GM12878 (cell line): ENCODE results near the gene KCNIP2. TPM values are rescaled to one million over a fixed set of nuclear protein-coding genes. Genes with fewer than 3 reads are reported as not detected.

ENCODE experiments used
- ATF7 ChIP-seq: fragments of 450-650 bp; IDR thresholded peaks from 2 replicates; pipeline ENCODE4 v1.6.1; 2016; ENCODE audit warnings: low read depth, mild to moderate bottlenecking
- BRCA1 ChIP-seq: IDR thresholded peaks from 2 replicates; pipeline ENCODE4 v1.6.1; 2011; ENCODE audit warnings: low read depth, low read length, improper control_type of control experiment
- CBX5 ChIP-seq: sonication (generic); IDR thresholded peaks from 2 replicates; pipeline ENCODE4 v1.6.1; 2016; ENCODE audit warnings: low read depth, moderate library complexity, mild to moderate bottlenecking, inconsistent platforms
- CHD2 ChIP-seq: IDR thresholded peaks from 2 replicates; pipeline ENCODE4 v1.6.1; 2011; ENCODE audit warnings: low read depth, low read length, improper control_type of control experiment, borderline replicate concordance
- CHD4 ChIP-seq: fragments of 200-600 bp; sonication (generic); IDR thresholded peaks from 2 replicates; pipeline ENCODE4 v1.6.1; 2016; ENCODE audit warnings: mild to moderate bottlenecking
- CREM ChIP-seq: IDR thresholded peaks from 2 replicates; pipeline ENCODE4 v1.6.1; 2014; ENCODE audit warnings: antibody characterized with exemption, low read depth
- EGR1 ChIP-seq, 2 experiments: IDR thresholded peaks; 1 replicate in 1 of 2; 2 replicates in 1 of 2; pipeline ENCODE4 v1.6.1; 2011 to 2012; ENCODE audit warnings: low read depth in 2 of 2, low read length in 2 of 2, borderline replicate concordance in 1 of 2, mild to moderate bottlenecking in 1 of 2, moderate library complexity in 1 of 2
- FOXK2 ChIP-seq: fragments of 450-650 bp; IDR thresholded peaks from 2 replicates; pipeline ENCODE4 v1.6.1; 2017; ENCODE audit warnings: mild to moderate bottlenecking, moderate library complexity
- FOXM1 ChIP-seq: IDR thresholded peaks from 2 replicates; pipeline ENCODE4 v1.6.1; 2012; ENCODE audit warnings: low read depth, mild to moderate bottlenecking, inconsistent platforms, low read length, moderate library complexity
- GABPA ChIP-seq: IDR thresholded peaks from 2 replicates; pipeline ENCODE4 v1.6.1; 2014; ENCODE audit warnings: antibody characterized with exemption, low read depth, mild to moderate bottlenecking, inconsistent platforms
- JUND ChIP-seq: IDR thresholded peaks from 2 replicates; pipeline ENCODE4 v1.6.1; 2012; ENCODE audit warnings: low read depth, mild to moderate bottlenecking, low read length, improper control_type of control experiment, moderate library complexity
- MYC ChIP-seq: IDR thresholded peaks from 2 replicates; pipeline ENCODE4 v1.6.1; 2011; ENCODE audit warnings: mild to moderate bottlenecking, low read length, moderate library complexity, inconsistent platforms; ENCODE audit not compliant: insufficient read depth, insufficient replicate concordance, insufficient read length, severe bottlenecking
- NR2C1 ChIP-seq: fragments of 450-650 bp; IDR thresholded peaks from 2 replicates; pipeline ENCODE4 v1.6.1; 2017; ENCODE audit warnings: antibody characterized with exemption, mild to moderate bottlenecking, moderate library complexity
- NR2C2 ChIP-seq: IDR thresholded peaks from 2 replicates; pipeline ENCODE4 v1.6.1; 2011; ENCODE audit warnings: borderline replicate concordance, low read depth; ENCODE audit not compliant: control insufficient read depth, insufficient read length
- NR2F1 ChIP-seq: fragments of 450-650 bp; conservative IDR thresholded peaks from 2 replicates; pipeline ENCODE4 v1.6.1; 2017; ENCODE audit warnings: mild to moderate bottlenecking
- POLR2AphosphoS2 ChIP-seq: IDR thresholded peaks from 2 replicates; pipeline ENCODE4 v1.6.1; 2011; ENCODE audit warnings: low read depth, mild to moderate bottlenecking, low read length, improper control_type of control experiment, moderate library complexity
- PRDM15 ChIP-seq: fragments of 450-650 bp; formaldehyde crosslinking; IDR thresholded peaks from 2 replicates; pipeline ENCODE4 v1.4.0; 2020; ENCODE audit warnings: mild to moderate bottlenecking, moderate library complexity
- RB1 ChIP-seq: fragments of 450-650 bp; formaldehyde crosslinking; IDR thresholded peaks from 2 replicates; pipeline ENCODE4 v1.6.1; 2017; ENCODE audit warnings: mild to moderate bottlenecking, borderline replicate concordance
- RUNX3 ChIP-seq: IDR thresholded peaks from 2 replicates; pipeline ENCODE4 v1.6.1; 2012; ENCODE audit warnings: low read length, inconsistent platforms
- SREBF2 ChIP-seq: IDR thresholded peaks from 2 replicates; pipeline ENCODE4 v1.6.1; 2012; ENCODE audit warnings: mild to moderate bottlenecking, low read length
- TARDBP ChIP-seq: IDR thresholded peaks from 2 replicates; pipeline ENCODE4 v1.6.1; 2016; ENCODE audit warnings: borderline replicate concordance
- ZNF207 ChIP-seq: fragments of 450-650 bp; IDR thresholded peaks from 2 replicates; pipeline ENCODE4 v1.6.1; 2014; ENCODE audit warnings: antibody characterized with exemption, mild to moderate bottlenecking, borderline replicate concordance
- ZNF274 ChIP-seq: IDR thresholded peaks from one replicate; pipeline ENCODE4 v1.8.0; 2011; ENCODE audit not compliant: insufficient read length, insufficient read depth
- ZZZ3 ChIP-seq: IDR thresholded peaks from 2 replicates; pipeline ENCODE4 v1.6.1; 2011; ENCODE audit warnings: low read depth; ENCODE audit not compliant: control insufficient read depth, insufficient read length
- polyA plus RNA-seq, 11 experiments: library from polyadenylated mRNA; depleted of rRNA in 4 of 11; unstranded in 6 of 11; stranded (reverse) in 5 of 11; fragments of >200 nt; fragmentation: Nextera tagmentation in 4 of 11; fragmentation: Illumina TruSeq in 1 of 11; extraction: Ambion mirVana in 4 of 11; extraction: Trizol in 1 of 11; gene quantifications; 1 replicate in 1 of 11; 2 replicates in 10 of 11; pipeline versions ENCODE4 v1.2.1 to v1.2.3, GENCODE V29; 2011 to 2016; ENCODE audit warnings: inconsistent platforms in 2 of 11, missing spikeins in 2 of 11, low read depth in 1 of 11
- total RNA-seq, 4 experiments: library from RNA; depleted of rRNA in 3 of 4; stranded (reverse); fragments of >200 nt in 3 of 4; fragmentation: Illumina TruSeq in 1 of 4; extraction: Trizol in 1 of 4; gene quantifications; 2 replicates each; pipeline versions ENCODE4 v1.2.1 to v1.2.3, GENCODE V29; 2013 to 2021
- TF ChIP-seq, protein P1 (sequence below): IDR thresholded peaks from 2 replicates; pipeline ENCODE4 v1.6.1; 2012; ENCODE audit warnings: low read depth, low read length, improper control_type of control experiment

Gene KCNIP2
- total and polyA plus RNA-seq, 10 of the 15 experiments (the other 5 are each of a cell fraction or from before 2014, with no cell fraction given), result 0.46 to 4.3 (median 1.7) TPM

DNA sequence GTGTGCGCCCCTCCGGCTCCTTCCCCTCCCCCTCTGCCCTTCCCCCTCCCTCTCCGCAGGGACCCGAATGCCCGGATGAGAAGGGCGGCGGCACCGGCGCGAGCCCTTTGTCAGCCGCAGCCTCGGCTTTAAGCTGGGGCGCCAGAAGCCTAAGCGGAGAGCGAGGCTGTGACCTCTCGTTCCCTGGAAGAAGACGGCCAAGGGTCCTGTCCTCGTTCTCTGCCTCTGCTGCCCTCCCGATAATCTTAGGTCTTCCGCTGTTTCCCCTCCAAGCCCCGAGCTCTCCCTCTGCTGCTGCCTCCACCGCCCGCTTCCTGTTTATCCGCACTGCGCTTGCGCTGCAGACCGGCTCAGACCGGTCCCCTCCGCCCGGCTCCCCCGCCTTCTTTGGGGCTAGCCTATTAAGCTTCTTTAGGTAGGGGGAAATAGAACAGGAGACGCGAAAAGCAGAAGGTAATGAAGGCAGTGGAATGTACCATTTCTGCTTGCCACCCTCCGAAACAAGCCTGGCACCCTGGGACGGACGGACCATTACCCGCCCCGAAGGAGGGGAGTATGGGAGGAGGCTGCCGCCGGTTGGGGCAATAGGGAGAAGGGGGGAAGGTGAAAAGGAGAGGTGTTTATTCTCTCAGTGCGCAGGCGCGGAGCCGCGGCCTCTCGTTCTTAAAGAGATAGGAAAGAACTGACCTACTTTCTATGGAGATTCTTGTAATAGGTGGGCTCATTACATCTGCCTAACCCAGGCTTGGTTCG lies 25.3 kb downstream of the KCNIP2 start, which contains the start of gene OGA (continued):
- TF ChIP-seq CREM (peak; percentile 59; the same call in 1 of the 2 replicates), NR2F1 (0 out of 2 replicates have a peak, but pooled peaks have one; percentile 11), NR2C1 (no peak), ZZZ3 (no peak), ZNF207 (peak; percentile 99), NR2C2 (no peak), CHD2 (peak; percentile 72; the same call in 1 of the 2 replicates), PRDM15 (CRISPR knock-in tag) (no peak), SREBF2 (no peak; the same call in 1 of the 2 replicates), RUNX3 (no peak), EGR1 (IDR thresholded peaks at IDR 0.05; ENCODE audit: borderline replicate concordance in 1 of 2, low read depth in 2 of 2, low read length in 2 of 2) (no peak), FOXK2 (peak; percentile 99), MYC (no peak), FOXM1 (peak; percentile 44; the same call in 1 of the 2 replicates), ATF7 (peak; percentile 100), CHD4 (no peak), ZNF274 (no peak), POLR2AphosphoS2 (peak; percentile 81), BRCA1 (0 out of 2 replicates have a peak, but pooled peaks have one; percentile 51), JUND (peak; percentile 100), GABPA (no peak), RB1 (peak; percentile 86), TARDBP (peak; percentile 66; the same call in 1 of the 2 replicates), CBX5 (no peak)
- TF ChIP-seq, protein P1, sequence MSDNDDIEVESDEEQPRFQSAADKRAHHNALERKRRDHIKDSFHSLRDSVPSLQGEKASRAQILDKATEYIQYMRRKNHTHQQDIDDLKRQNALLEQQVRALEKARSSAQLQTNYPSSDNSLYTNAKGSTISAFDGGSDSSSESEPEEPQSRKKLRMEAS, result no peak; the same call in 1 of the 2 replicates
